ENCODE measurements around the gene SIDT2.
"Not testable (repeated sequence)": the region's sequence is repeated elsewhere in the genome, so short reads cannot be mapped to it uniquely, and the experiment has no call there.

Gene SIDT2

GRCh38 chr11:117171404-117172061 is 7.0 kb upstream of the SIDT2 start:
- no peak for FAIRE-seq

GRCh38 chr11:117172724-117173421 is 5.7 kb upstream of the SIDT2 start:
- no peak for FAIRE-seq
- no peak for DNase-seq (ENCODE audit: low spot score)

More at GRCh38 chr11:117171404-117172061, 7.0 kb upstream of the SIDT2 start:
- no peak for DNase-seq (ENCODE audit: low spot score)

GRCh38 chr11:117175104-117175503 is 3.4 kb upstream of the SIDT2 start:
- FAIRE-seq (no peak), DNase-seq (ENCODE audit: low spot score) (no peak)

GRCh38 chr11:117175781-117176180 is 2.8 kb upstream of the SIDT2 start:
- FAIRE-seq = no peak

GRCh38 chr11:117176186-117176585 is 2.4 kb upstream of the SIDT2 start:
- DNase-seq (ENCODE audit: low spot score) (no peak), FAIRE-seq (no peak)

More at GRCh38 chr11:117175781-117176180, 2.8 kb upstream of the SIDT2 start:
- no peak for DNase-seq (ENCODE audit: low spot score)

- no peak for DNase-seq (ENCODE audit: low spot score)
- FAIRE-seq = no peak
Measured at GRCh38 chr11:117177534-117178209, 871 bp upstream of the SIDT2 start.

GRCh38 chr11:117179048-117179999 is 781 bp downstream of the SIDT2 start:
- FAIRE-seq (no peak), DNase-seq (ENCODE audit: low spot score) (no peak)

GRCh38 chr11:117180020-117180419 is 1.5 kb downstream of the SIDT2 start:
- DNase-seq (ENCODE audit: low spot score) = no peak
- no peak for FAIRE-seq

GRCh38 chr11:117180661-117181585 is 2.4 kb downstream of the SIDT2 start:
- DNase-seq (ENCODE audit: low spot score) = no peak

GRCh38 chr11:117181586-117182550 is 3.3 kb downstream of the SIDT2 start:
- DNase-seq (ENCODE audit: low spot score) (no peak), FAIRE-seq (no peak)

More at GRCh38 chr11:117180661-117181585, 2.4 kb downstream of the SIDT2 start:
- FAIRE-seq = no peak

GRCh38 chr11:117182551-117182935 is 4.0 kb downstream of the SIDT2 start:
- no peak for DNase-seq (ENCODE audit: low spot score)
- no peak for FAIRE-seq

GRCh38 chr11:117183178-117183577 is 4.6 kb downstream of the SIDT2 start:
- FAIRE-seq; DNase-seq (ENCODE audit: low spot score): not testable (repeated sequence)

GRCh38 chr11:117183724-117184349 is 5.3 kb downstream of the SIDT2 start:
- DNase-seq (ENCODE audit: low spot score) = no peak
- FAIRE-seq = no peak

GRCh38 chr11:117185736-117186430 is 7.3 kb downstream of the SIDT2 start:
- FAIRE-seq (no peak), DNase-seq (ENCODE audit: low spot score) (no peak)

GRCh38 chr11:117186431-117186761 is 7.9 kb downstream of the SIDT2 start:
- FAIRE-seq = no peak
- DNase-seq (ENCODE audit: low spot score) = no peak

GRCh38 chr11:117187007-117187406 is 8.5 kb downstream of the SIDT2 start:
- no peak for FAIRE-seq
- DNase-seq (ENCODE audit: low spot score) = no peak

GRCh38 chr11:117187428-117187798 is 8.9 kb downstream of the SIDT2 start:
- DNase-seq (ENCODE audit: low spot score) (no peak), FAIRE-seq (no peak)
